Transverse colon (tissue), 4 donors: Measurements from ENCODE around the gene ARHGEF7. TPM values are rescaled to one million over a fixed set of nuclear protein-coding genes. Genes with fewer than 3 reads are reported as not detected.

Experiments
- DNase-seq: peaks from one replicate; pipeline ENCODE4 v3.0.0-alpha.2; 2019
- H3K27ac ChIP-seq, 4 donors: fragments of 200-600 bp; sonication (generic); 2 replicates each; pipeline ENCODE4 v1.5.1; 2016 to 2018; ENCODE audit warnings: inconsistent platforms in 4 of 4
- H3K27me3 ChIP-seq: fragments of 200-600 bp; sonication (generic); 2 replicates; pipeline ENCODE4 v1.5.1; 2017; ENCODE audit warnings: inconsistent platforms
- H3K36me3 ChIP-seq, 4 donors: fragments of 200-600 bp; sonication (generic); 2 replicates each; pipeline ENCODE4 v1.5.1; 2017 to 2019; ENCODE audit warnings: inconsistent platforms in 4 of 4
- H3K4me1 ChIP-seq, 4 donors: fragments of 200-600 bp; sonication (generic); 2 replicates each; pipeline ENCODE4 v1.5.1; 2017 to 2020; ENCODE audit warnings: inconsistent platforms in 4 of 4
- H3K4me3 ChIP-seq, 4 donors: fragments of 200-600 bp; sonication (generic); 1 replicate in 1 of 4; 2 replicates in 3 of 4; pipeline versions ENCODE4 v1.5.1 to v1.6.1; 2017 to 2019; ENCODE audit warnings: inconsistent platforms in 4 of 4
- H3K9me3 ChIP-seq, 2 donors: fragments of 200-600 bp; sonication (generic); 2 replicates each; pipeline ENCODE4 v1.5.1; 2017 to 2019; ENCODE audit warnings: inconsistent platforms in 2 of 2
- EP300 ChIP-seq: sonication (generic); formaldehyde crosslinking; IDR thresholded peaks from one replicate; pipeline ENCODE4 v1.6.1; 2017; ENCODE audit warnings: antibody characterized with exemption, low read depth
- POLR2A ChIP-seq: fragments of 450-650 bp; IDR thresholded peaks from one replicate; pipeline ENCODE4 v1.6.1; 2016; ENCODE audit warnings: antibody characterized with exemption, mild to moderate bottlenecking, moderate library complexity
- POLR2AphosphoS5 ChIP-seq, 3 donors: sonication (generic); formaldehyde crosslinking; IDR thresholded peaks; one replicate each; pipeline ENCODE4 v1.6.1; 2016; ENCODE audit warnings: antibody characterized with exemption in 3 of 3
- WGBS, 2 donors: methylation state at CpG; one replicate each; pipeline ENCODE4 v1.1.5; 2018; ENCODE audit warnings: low coverage in 1 of 2; 5-methylcytosine and 5-hydroxymethylcytosine counted together
- in situ Hi-C, 4 donors: fragments of 200-750 bp; cut with MboI; loops; one replicate each; pipeline versions ENCODE4 v1.15.0 to v1.15.1; 2017; ENCODE audit warnings: low sequenced_read_pairs in 3 of 4, low pct_ligation_motif_present in 1 of 4, low pct_unique_long_range_greater_than_20kb in 1 of 4
- intact Hi-C: fragments of 100-400 bp; cut with DNase I; formaldehyde crosslinking; loops from one replicate; pipeline ENCODE4 v1.15.1; 2023; ENCODE audit warnings: low total_unique reads
- total RNA-seq, 4 donors: library from RNA; depleted of rRNA; stranded (reverse); fragments of >200 nt; gene quantifications; one replicate each; pipeline ENCODE4 v1.1.0, GENCODE V29; 2016
- TF ChIP-seq, protein P1 (sequence below), 5 experiments: fragments of 200-600 bp in 3 of 5; fragments of 450-650 bp in 2 of 5; sonication (generic) in 3 of 5; IDR thresholded peaks; 1 replicate in 2 of 5; 2 replicates in 3 of 5; pipeline ENCODE4 v1.5.1; 2016 to 2017; ENCODE audit warnings: antibody characterized with exemption in 5 of 5, inconsistent platforms in 3 of 5, mild to moderate bottlenecking in 2 of 5, moderate library complexity in 1 of 5

Gene ARHGEF7
- total RNA-seq, 4 donors from 2014 or later, result 62.3 to 104 (median 75.6) TPM

DNA sequence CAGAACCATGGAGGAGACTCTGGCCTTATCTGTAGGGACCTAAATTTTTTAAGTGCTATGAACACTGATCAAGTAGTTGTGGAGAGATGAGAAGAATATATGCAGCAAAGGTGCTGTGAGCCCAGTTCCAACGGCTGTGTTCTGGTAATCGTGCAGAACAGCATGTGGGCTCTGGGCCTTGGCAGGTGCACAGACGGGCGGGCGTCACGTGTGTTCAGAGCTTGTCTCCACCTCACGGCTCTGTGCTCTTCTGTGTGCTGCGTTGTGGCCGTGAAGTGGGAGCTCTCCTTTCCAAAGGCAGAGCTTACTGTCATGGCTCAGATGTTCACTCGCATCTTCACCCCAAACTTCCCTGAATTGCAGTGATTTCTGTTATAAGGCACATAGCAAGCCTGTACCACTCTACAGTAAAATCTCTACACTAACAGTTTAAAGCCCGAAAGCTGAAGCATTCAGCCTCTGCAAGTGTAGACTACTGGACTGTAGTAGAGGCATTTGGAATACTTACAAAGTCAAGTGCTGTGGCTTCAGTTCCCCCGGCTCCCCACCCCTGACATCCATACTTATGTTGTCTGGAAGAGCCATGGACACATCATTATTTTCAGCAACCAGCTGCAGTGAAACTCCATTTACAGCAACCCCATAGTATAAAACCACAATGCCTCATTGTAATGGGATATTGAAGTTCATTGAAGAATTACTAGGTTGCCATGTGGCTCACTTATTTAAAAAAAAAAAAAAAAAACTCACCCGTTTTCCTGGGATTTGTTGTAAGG lies 177.8 kb downstream of the ARHGEF7 start:
- intact Hi-C loops, result no loop called here
- no peak for DNase-seq
- Histone ChIP-seq H3K27me3 (no peaks in the 10 kb centered on the region), H3K9me3 (no peaks in the 10 kb centered on the region), H3K4me1 (no peaks in the 10 kb centered on the region), H3K27ac (no peak overlapping the region), H3K4me3 (no peak overlapping the region), H3K36me3 (peaks cover 0 to 38% (median 11%) of the 10 kb centered on the region in 4 donors)
- TF ChIP-seq EP300, result no peak
- TF ChIP-seq POLR2AphosphoS5 (IDR thresholded peaks at IDR 0.05), result no peak
- TF ChIP-seq, protein P1, sequence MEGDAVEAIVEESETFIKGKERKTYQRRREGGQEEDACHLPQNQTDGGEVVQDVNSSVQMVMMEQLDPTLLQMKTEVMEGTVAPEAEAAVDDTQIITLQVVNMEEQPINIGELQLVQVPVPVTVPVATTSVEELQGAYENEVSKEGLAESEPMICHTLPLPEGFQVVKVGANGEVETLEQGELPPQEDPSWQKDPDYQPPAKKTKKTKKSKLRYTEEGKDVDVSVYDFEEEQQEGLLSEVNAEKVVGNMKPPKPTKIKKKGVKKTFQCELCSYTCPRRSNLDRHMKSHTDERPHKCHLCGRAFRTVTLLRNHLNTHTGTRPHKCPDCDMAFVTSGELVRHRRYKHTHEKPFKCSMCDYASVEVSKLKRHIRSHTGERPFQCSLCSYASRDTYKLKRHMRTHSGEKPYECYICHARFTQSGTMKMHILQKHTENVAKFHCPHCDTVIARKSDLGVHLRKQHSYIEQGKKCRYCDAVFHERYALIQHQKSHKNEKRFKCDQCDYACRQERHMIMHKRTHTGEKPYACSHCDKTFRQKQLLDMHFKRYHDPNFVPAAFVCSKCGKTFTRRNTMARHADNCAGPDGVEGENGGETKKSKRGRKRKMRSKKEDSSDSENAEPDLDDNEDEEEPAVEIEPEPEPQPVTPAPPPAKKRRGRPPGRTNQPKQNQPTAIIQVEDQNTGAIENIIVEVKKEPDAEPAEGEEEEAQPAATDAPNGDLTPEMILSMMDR (IDR thresholded peaks at IDR 0.05), result no peak
- TF ChIP-seq POLR2A, result no peak
- in situ Hi-C loops, result no loop called here
- WGBS, 2 donors, result 87 to 91% methylated on average over 10 to 13 of the region's 13 CpGs

DNA sequence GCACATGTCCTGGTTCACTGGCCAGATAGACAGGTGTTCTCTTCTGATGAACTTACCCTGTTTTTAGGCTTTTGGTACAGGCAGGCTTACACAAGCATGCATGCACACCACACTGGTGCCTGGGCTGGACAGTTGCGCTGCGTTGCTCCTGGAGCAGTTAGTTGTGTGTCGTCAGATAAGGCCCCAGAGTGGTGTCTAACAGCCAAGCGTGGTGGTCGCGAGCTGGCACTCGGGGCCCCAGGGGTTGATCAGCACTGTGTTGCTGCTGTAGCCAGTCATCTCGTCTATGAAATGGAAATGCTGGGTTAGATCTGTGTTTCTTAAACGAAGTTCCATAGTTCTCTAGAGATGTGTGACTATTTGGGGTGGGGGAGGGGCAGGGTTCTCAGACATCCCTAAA lies 180.8 kb downstream of the ARHGEF7 start:
- TF ChIP-seq POLR2A, result no peak
- TF ChIP-seq POLR2AphosphoS5 (IDR thresholded peaks at IDR 0.05), result no peak
- TF ChIP-seq EP300, result no peak
- TF ChIP-seq, protein P1 (IDR thresholded peaks at IDR 0.05), result no peak
- in situ Hi-C loops, result no loop called here
- no peaks in the 10 kb centered on the region for H3K9me3 ChIP-seq
- 98 to 100% methylated on average over 1 to 9 of the region's 9 CpGs for WGBS, 2 donors
- H3K27ac ChIP-seq, result no peak overlapping the region
- H3K36me3 ChIP-seq, result peaks cover 0 to 24% (median 6%) of the 10 kb centered on the region in 4 donors
- H3K27me3 ChIP-seq, result no peaks in the 10 kb centered on the region
- H3K4me1 ChIP-seq, result no peaks in the 10 kb centered on the region
- DNase-seq, result no peak
- intact Hi-C loops, result no loop called here
- H3K4me3 ChIP-seq, result no peak overlapping the region

DNA sequence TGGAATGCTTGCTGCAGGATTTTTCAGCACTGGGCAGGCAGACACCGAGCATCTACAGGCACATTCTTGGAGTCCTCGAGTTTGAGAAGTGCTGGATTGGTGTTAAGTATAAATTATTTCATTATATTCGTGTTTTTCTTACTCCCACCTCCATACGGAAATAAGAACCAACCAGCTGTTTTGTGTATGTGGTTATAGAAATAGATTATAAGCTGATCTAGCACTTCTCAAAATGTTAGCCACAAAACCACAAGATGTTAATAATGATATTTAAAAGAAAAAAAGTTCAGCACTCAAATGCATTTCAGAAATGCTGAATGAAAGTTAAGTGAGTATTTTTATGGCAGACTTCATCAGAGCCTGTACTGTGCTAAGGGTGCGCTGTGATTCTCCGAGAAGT lies 181.3 kb downstream of the ARHGEF7 start:
- H3K27ac ChIP-seq, result no peak overlapping the region
- no peaks in the 10 kb centered on the region for H3K27me3 ChIP-seq
- H3K4me1 ChIP-seq, result no peaks in the 10 kb centered on the region
- 55 to 71% methylated on average over 5 to 6 of the region's 6 CpGs for WGBS, 2 donors
- in situ Hi-C loops, result no loop called here
- peaks cover 0 to 30% (median 6%) of the 10 kb centered on the region in 4 donors for H3K36me3 ChIP-seq
- H3K4me3 ChIP-seq, result no peak overlapping the region
- no peaks in the 10 kb centered on the region for H3K9me3 ChIP-seq
- no peak for DNase-seq
- TF ChIP-seq EP300, result no peak
- TF ChIP-seq POLR2AphosphoS5 (IDR thresholded peaks at IDR 0.05), result no peak
- no peak for TF ChIP-seq POLR2A
- TF ChIP-seq, protein P1 (IDR thresholded peaks at IDR 0.05), result no peak
- intact Hi-C loops, result no loop called here

DNA sequence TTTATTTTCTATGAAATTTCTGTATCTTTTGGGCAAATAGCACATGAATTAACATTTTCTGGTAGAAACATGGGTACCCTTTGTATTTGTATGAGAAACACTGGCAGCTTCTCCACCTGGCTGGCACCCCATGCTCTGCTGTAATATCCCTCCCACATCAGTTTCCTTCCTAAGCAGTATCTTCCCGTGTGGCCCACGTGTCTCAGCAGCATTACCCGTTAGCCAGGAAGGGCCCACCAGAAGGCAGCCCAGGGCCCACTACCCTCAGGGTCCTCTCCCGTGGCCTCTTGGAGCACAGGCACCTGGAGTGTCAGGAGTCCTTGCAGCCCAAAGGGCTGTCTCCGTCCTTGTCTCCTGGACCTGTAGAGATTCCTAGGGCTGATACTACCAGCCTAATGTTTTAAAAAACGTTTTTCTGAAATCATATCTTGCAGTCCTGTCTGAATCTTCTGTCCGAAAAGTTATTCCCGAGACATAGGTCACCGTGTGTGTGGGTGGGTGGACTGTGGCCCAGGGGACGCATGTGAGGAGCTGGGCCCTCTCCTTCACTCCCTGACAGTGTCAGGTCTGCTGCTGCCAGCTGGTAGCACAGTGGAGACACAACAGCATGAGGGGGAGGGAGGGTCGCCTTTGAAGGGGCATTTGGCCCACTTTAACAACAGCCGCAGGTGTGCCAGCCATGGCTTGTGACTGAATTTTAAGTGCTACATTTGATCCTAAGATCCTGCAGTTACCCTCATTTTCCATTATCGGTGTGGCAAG lies 183.3 kb downstream of the ARHGEF7 start:
- TF ChIP-seq POLR2AphosphoS5 (IDR thresholded peaks at IDR 0.05) (no peak), POLR2A (no peak), EP300 (no peak)
- TF ChIP-seq, protein P1 (IDR thresholded peaks at IDR 0.05), result no peak
- in situ Hi-C loops (no loop called here), intact Hi-C loops (no loop called here)
- peaks cover 0 to 37% (median 12%) of the 10 kb centered on the region in 4 donors for H3K36me3 ChIP-seq
- H3K27me3 ChIP-seq, result no peaks in the 10 kb centered on the region
- 83 to 94% methylated on average over 4 to 13 of the region's 13 CpGs for WGBS, 2 donors
- no peak overlapping the region for H3K27ac ChIP-seq
- H3K4me3 ChIP-seq, result no peak overlapping the region
- no peak for DNase-seq
- no peaks in the 10 kb centered on the region for H3K4me1 ChIP-seq
- H3K9me3 ChIP-seq, result no peaks in the 10 kb centered on the region
